ENCODE measurements around the gene CAMTA1.

The CAMTA1 gene

GRCh38 chr1:7576946-7577657, 791.8 kb downstream of the CAMTA1 start:
- Histone ChIP-seq H3K36me3 (ENCODE audit: control insufficient read depth, insufficient read depth, low read length) (no peaks in the 10 kb centered on the region), H3K9me3 (ENCODE audit: control insufficient read depth, insufficient read depth, low read length) (no peaks in the 10 kb centered on the region), H3K4me1 (ENCODE audit: control insufficient read depth, insufficient read depth, low read length) (no peaks in the 10 kb centered on the region), H3K27me3 (ENCODE audit: control insufficient read depth, insufficient read depth, low read length) (no peaks in the 10 kb centered on the region), H3K9ac (ENCODE audit: low read depth, low read length) (no peak overlapping the region), H3K4me3 (ENCODE audit: low read depth, low read length) (no peak overlapping the region), H3K27ac (ENCODE audit: low read depth, low read length) (no peak overlapping the region)

- H3K4me1 ChIP-seq (ENCODE audit: control insufficient read depth, insufficient read depth, low read length): no peaks in the 10 kb centered on the region
- H3K36me3 ChIP-seq (ENCODE audit: control insufficient read depth, insufficient read depth, low read length): no peaks in the 10 kb centered on the region
- H3K27ac ChIP-seq (ENCODE audit: low read depth, low read length): no peak overlapping the region
- H3K27me3 ChIP-seq (ENCODE audit: control insufficient read depth, insufficient read depth, low read length): no peaks in the 10 kb centered on the region
- no peak overlapping the region for H3K9ac ChIP-seq (ENCODE audit: low read depth, low read length)
- no peak overlapping the region for H3K4me3 ChIP-seq (ENCODE audit: low read depth, low read length)
- no peaks in the 10 kb centered on the region for H3K9me3 ChIP-seq (ENCODE audit: control insufficient read depth, insufficient read depth, low read length)
Measured at GRCh38 chr1:7578206-7578605, 793.0 kb downstream of the CAMTA1 start.

GRCh38 chr1:7579016-7579415, 793.8 kb downstream of the CAMTA1 start:
- Histone ChIP-seq H3K4me3 (ENCODE audit: low read depth, low read length) (no peak overlapping the region), H3K36me3 (ENCODE audit: control insufficient read depth, insufficient read depth, low read length) (no peaks in the 10 kb centered on the region), H3K4me1 (ENCODE audit: control insufficient read depth, insufficient read depth, low read length) (no peaks in the 10 kb centered on the region), H3K27ac (ENCODE audit: low read depth, low read length) (no peak overlapping the region), H3K9ac (ENCODE audit: low read depth, low read length) (no peak overlapping the region), H3K9me3 (ENCODE audit: control insufficient read depth, insufficient read depth, low read length) (no peaks in the 10 kb centered on the region), H3K27me3 (ENCODE audit: control insufficient read depth, insufficient read depth, low read length) (no peaks in the 10 kb centered on the region)

GRCh38 chr1:7579831-7580804, 794.9 kb downstream of the CAMTA1 start:
- H3K27me3 ChIP-seq (ENCODE audit: control insufficient read depth, insufficient read depth, low read length): no peaks in the 10 kb centered on the region
- no peaks in the 10 kb centered on the region for H3K9me3 ChIP-seq (ENCODE audit: control insufficient read depth, insufficient read depth, low read length)
- no peak overlapping the region for H3K9ac ChIP-seq (ENCODE audit: low read depth, low read length)
- no peaks in the 10 kb centered on the region for H3K4me1 ChIP-seq (ENCODE audit: control insufficient read depth, insufficient read depth, low read length)
- H3K4me3 ChIP-seq (ENCODE audit: low read depth, low read length): no peak overlapping the region
- no peaks in the 10 kb centered on the region for H3K36me3 ChIP-seq (ENCODE audit: control insufficient read depth, insufficient read depth, low read length)
- no peak overlapping the region for H3K27ac ChIP-seq (ENCODE audit: low read depth, low read length)

GRCh38 chr1:7580923-7581753, 795.9 kb downstream of the CAMTA1 start:
- no peak overlapping the region for H3K27ac ChIP-seq (ENCODE audit: low read depth, low read length)

GRCh38 chr1:7581754-7582459, 796.7 kb downstream of the CAMTA1 start:
- H3K27me3 ChIP-seq (ENCODE audit: control insufficient read depth, insufficient read depth, low read length): no peaks in the 10 kb centered on the region
- no peak overlapping the region for H3K27ac ChIP-seq (ENCODE audit: low read depth, low read length)
- H3K9ac ChIP-seq (ENCODE audit: low read depth, low read length): no peak overlapping the region
- H3K9me3 ChIP-seq (ENCODE audit: control insufficient read depth, insufficient read depth, low read length): no peaks in the 10 kb centered on the region
- H3K4me1 ChIP-seq (ENCODE audit: control insufficient read depth, insufficient read depth, low read length): no peaks in the 10 kb centered on the region
- no peak overlapping the region for H3K4me3 ChIP-seq (ENCODE audit: low read depth, low read length)
- H3K36me3 ChIP-seq (ENCODE audit: control insufficient read depth, insufficient read depth, low read length): no peaks in the 10 kb centered on the region

More at GRCh38 chr1:7580923-7581753, 795.9 kb downstream of the CAMTA1 start:
- H3K9me3 ChIP-seq (ENCODE audit: control insufficient read depth, insufficient read depth, low read length): no peaks in the 10 kb centered on the region
- H3K27me3 ChIP-seq (ENCODE audit: control insufficient read depth, insufficient read depth, low read length): no peaks in the 10 kb centered on the region
- H3K36me3 ChIP-seq (ENCODE audit: control insufficient read depth, insufficient read depth, low read length): no peaks in the 10 kb centered on the region
- no peak overlapping the region for H3K4me3 ChIP-seq (ENCODE audit: low read depth, low read length)
- no peak overlapping the region for H3K9ac ChIP-seq (ENCODE audit: low read depth, low read length)
- no peaks in the 10 kb centered on the region for H3K4me1 ChIP-seq (ENCODE audit: control insufficient read depth, insufficient read depth, low read length)

- Histone ChIP-seq H3K9me3 (ENCODE audit: control insufficient read depth, insufficient read depth, low read length) (no peaks in the 10 kb centered on the region), H3K4me1 (ENCODE audit: control insufficient read depth, insufficient read depth, low read length) (no peaks in the 10 kb centered on the region)
Measured at GRCh38 chr1:7582460-7582972, 797.3 kb downstream of the CAMTA1 start.

GRCh38 chr1:7583291-7584096, 798.2 kb downstream of the CAMTA1 start:
- no peaks in the 10 kb centered on the region for H3K4me1 ChIP-seq (ENCODE audit: control insufficient read depth, insufficient read depth, low read length)
- no peaks in the 10 kb centered on the region for H3K27me3 ChIP-seq (ENCODE audit: control insufficient read depth, insufficient read depth, low read length)
- no peak overlapping the region for H3K9ac ChIP-seq (ENCODE audit: low read depth, low read length)
- no peaks in the 10 kb centered on the region for H3K36me3 ChIP-seq (ENCODE audit: control insufficient read depth, insufficient read depth, low read length)
- no peak overlapping the region for H3K4me3 ChIP-seq (ENCODE audit: low read depth, low read length)
- no peaks in the 10 kb centered on the region for H3K9me3 ChIP-seq (ENCODE audit: control insufficient read depth, insufficient read depth, low read length)
- no peak overlapping the region for H3K27ac ChIP-seq (ENCODE audit: low read depth, low read length)

More at GRCh38 chr1:7582460-7582972, 797.3 kb downstream of the CAMTA1 start:
- Histone ChIP-seq H3K4me3 (ENCODE audit: low read depth, low read length) (no peak overlapping the region), H3K27me3 (ENCODE audit: control insufficient read depth, insufficient read depth, low read length) (no peaks in the 10 kb centered on the region), H3K27ac (ENCODE audit: low read depth, low read length) (no peak overlapping the region), H3K36me3 (ENCODE audit: control insufficient read depth, insufficient read depth, low read length) (no peaks in the 10 kb centered on the region), H3K9ac (ENCODE audit: low read depth, low read length) (no peak overlapping the region)

- Histone ChIP-seq H3K36me3 (ENCODE audit: control insufficient read depth, insufficient read depth, low read length) (no peaks in the 10 kb centered on the region), H3K27me3 (ENCODE audit: control insufficient read depth, insufficient read depth, low read length) (no peaks in the 10 kb centered on the region), H3K4me1 (ENCODE audit: control insufficient read depth, insufficient read depth, low read length) (no peaks in the 10 kb centered on the region), H3K9me3 (ENCODE audit: control insufficient read depth, insufficient read depth, low read length) (no peaks in the 10 kb centered on the region), H3K4me3 (ENCODE audit: low read depth, low read length) (no peak overlapping the region), H3K27ac (ENCODE audit: low read depth, low read length) (no peak overlapping the region), H3K9ac (ENCODE audit: low read depth, low read length) (no peak overlapping the region)
Measured at GRCh38 chr1:7584157-7584556, 798.9 kb downstream of the CAMTA1 start.

Measured in HUES48 (cell line).